Ectodermal cell (in vitro differentiated cells): ENCODE data around the gene C19orf38.

Experiments
- H3K27ac ChIP-seq: 2 replicates; pipeline ENCODE4 v1.7.0; 2013; ENCODE audit warnings: mild to moderate bottlenecking, low read depth, low read length; ENCODE audit not compliant: insufficient read depth, poor library complexity, severe bottlenecking
- H3K27me3 ChIP-seq: 2 replicates; pipeline ENCODE4 v1.7.0; 2013; ENCODE audit warnings: mild to moderate bottlenecking, low read length; ENCODE audit not compliant: insufficient read depth, control insufficient read depth, poor library complexity, severe bottlenecking
- H3K36me3 ChIP-seq: one replicate; pipeline ENCODE4 v1.7.0; 2013; ENCODE audit warnings: low read length; ENCODE audit not compliant: control insufficient read depth, insufficient read depth
- H3K4me1 ChIP-seq: one replicate; pipeline ENCODE4 v1.7.0; 2013; ENCODE audit warnings: low read length; ENCODE audit not compliant: control insufficient read depth, insufficient read depth
- H3K4me3 ChIP-seq: 2 replicates; pipeline ENCODE4 v1.7.0; 2013; ENCODE audit warnings: low read depth, low read length, control low read depth; ENCODE audit not compliant: insufficient read depth
- H3K9me3 ChIP-seq: 2 replicates; pipeline ENCODE4 v1.7.0; 2013; ENCODE audit warnings: mild to moderate bottlenecking, low read length, moderate library complexity; ENCODE audit not compliant: control insufficient read depth
- WGBS, 2 experiments: methylation state at CpG; one replicate each; pipeline ENCODE4 v1.1.7; 2013; ENCODE audit warnings: missing lambda C conversion rate in 2 of 2; 5-methylcytosine and 5-hydroxymethylcytosine counted together

The C19orf38 gene

GRCh38 chr19:10812196-10812595 is 36.0 kb upstream of the C19orf38 start:
- Histone ChIP-seq H3K27me3 (no peaks in the 10 kb centered on the region), H3K4me3 (no peak overlapping the region), H3K4me1 (no peaks in the 10 kb centered on the region), H3K9me3 (no peaks in the 10 kb centered on the region), H3K27ac (no peak overlapping the region), H3K36me3 (peaks cover 7% of the 10 kb centered on the region)
- 94 to 95% methylated on average over 19 of the region's 19 CpGs for WGBS, 2 experiments

- 94 to 96% methylated on average over 9 of the region's 9 CpGs for WGBS, 2 experiments
- Histone ChIP-seq H3K9me3 (no peaks in the 10 kb centered on the region), H3K36me3 (peaks cover 7% of the 10 kb centered on the region), H3K4me3 (no peak overlapping the region), H3K27ac (no peak overlapping the region), H3K27me3 (no peaks in the 10 kb centered on the region), H3K4me1 (no peaks in the 10 kb centered on the region)
Observed at GRCh38 chr19:10812902-10813404, 35.3 kb upstream of the C19orf38 start.

- Histone ChIP-seq H3K27me3 (no peaks in the 10 kb centered on the region), H3K9me3 (no peaks in the 10 kb centered on the region), H3K4me1 (no peaks in the 10 kb centered on the region), H3K27ac (no peak overlapping the region), H3K4me3 (no peak overlapping the region), H3K36me3 (peaks cover 11% of the 10 kb centered on the region)
- 94% methylated on average over 9 of the region's 9 CpGs for WGBS, 2 experiments
Observed at GRCh38 chr19:10815007-10815536, 33.1 kb upstream of the C19orf38 start.

DNA sequence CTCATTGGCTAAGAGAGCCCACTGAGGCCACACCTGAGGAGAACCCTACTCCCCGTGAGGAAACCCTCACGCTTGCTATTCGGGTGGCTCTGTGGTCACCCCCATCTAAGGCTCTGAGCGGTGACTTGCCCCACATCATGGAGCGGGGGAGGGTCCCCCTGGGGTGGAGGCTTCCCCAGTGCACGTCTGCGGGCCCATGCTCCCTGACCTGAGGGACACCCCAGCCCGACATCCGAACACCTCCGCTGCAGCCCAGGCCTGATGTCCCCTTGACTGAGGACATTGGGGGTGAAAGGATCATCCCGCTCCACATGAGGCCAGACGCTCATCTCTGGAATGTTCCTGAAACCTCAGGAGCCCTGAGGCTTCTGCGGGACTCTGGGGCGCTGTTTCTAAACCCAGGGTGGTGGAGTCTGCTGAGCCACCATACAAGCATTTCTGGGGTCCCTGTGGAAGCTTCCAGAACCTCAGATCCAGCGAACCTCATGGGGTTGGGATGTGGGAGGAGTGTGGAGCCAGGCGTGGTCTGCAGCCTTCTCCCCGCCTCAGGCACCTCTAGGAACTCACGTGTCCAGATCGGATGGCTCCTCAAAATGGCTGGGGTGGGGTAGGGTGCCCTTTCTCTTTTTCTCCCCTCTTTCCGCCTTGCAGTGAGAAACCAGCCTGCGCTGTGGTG is 32.1 kb upstream of the C19orf38 start:
- WGBS, 2 experiments, result 94 to 96% methylated on average over 21 of the region's 21 CpGs
- Histone ChIP-seq H3K4me1 (no peaks in the 10 kb centered on the region), H3K27me3 (no peaks in the 10 kb centered on the region), H3K36me3 (peaks cover 16% of the 10 kb centered on the region), H3K9me3 (no peaks in the 10 kb centered on the region), H3K27ac (no peak overlapping the region), H3K4me3 (no peak overlapping the region)

GRCh38 chr19:10816691-10817090 is 31.5 kb upstream of the C19orf38 start:
- H3K4me1 ChIP-seq, result no peaks in the 10 kb centered on the region
- H3K4me3 ChIP-seq, result no peak overlapping the region
- H3K36me3 ChIP-seq, result peaks cover 16% of the 10 kb centered on the region
- WGBS, 2 experiments, result 93 to 94% methylated on average over 11 of the region's 11 CpGs
- no peak overlapping the region for H3K27ac ChIP-seq
- no peaks in the 10 kb centered on the region for H3K9me3 ChIP-seq
- no peaks in the 10 kb centered on the region for H3K27me3 ChIP-seq

DNA sequence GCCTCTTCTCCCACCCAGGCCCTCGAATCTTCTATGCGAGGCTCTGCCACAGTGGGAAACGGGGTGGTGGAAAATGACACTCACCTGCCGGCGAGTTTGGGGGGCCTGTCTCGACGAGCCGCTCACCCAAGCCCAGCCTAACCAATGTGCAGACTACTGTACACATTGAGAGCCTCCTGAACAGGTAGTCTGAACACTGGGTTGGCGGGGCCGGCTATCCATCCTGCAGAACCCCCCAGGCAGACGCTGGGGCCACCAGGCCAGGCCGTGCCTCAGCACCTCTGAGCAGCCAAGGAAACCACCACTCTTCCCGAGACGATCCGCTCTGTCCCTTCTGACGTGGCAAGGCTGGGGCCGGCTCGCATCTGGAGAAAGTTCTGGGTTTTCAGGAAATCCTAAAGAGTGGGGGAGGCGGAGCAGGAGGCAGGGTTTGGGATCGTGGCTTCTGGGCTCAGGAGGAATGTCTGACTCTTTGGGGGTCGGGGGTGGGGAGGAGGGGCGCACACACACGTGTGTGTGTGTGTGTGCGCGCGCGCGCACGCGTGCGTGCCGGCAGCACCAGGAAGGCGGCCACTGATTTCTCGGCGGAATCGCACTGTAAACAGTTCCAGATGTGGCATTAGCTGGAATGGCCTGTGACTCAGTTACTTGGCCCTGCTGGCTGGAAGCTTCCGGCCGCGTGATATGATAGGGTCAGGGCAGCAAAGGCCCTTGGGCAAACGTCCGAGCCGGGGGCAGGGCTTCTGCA is 30.8 kb upstream of the C19orf38 start:
- no peaks in the 10 kb centered on the region for H3K9me3 ChIP-seq

DNA sequence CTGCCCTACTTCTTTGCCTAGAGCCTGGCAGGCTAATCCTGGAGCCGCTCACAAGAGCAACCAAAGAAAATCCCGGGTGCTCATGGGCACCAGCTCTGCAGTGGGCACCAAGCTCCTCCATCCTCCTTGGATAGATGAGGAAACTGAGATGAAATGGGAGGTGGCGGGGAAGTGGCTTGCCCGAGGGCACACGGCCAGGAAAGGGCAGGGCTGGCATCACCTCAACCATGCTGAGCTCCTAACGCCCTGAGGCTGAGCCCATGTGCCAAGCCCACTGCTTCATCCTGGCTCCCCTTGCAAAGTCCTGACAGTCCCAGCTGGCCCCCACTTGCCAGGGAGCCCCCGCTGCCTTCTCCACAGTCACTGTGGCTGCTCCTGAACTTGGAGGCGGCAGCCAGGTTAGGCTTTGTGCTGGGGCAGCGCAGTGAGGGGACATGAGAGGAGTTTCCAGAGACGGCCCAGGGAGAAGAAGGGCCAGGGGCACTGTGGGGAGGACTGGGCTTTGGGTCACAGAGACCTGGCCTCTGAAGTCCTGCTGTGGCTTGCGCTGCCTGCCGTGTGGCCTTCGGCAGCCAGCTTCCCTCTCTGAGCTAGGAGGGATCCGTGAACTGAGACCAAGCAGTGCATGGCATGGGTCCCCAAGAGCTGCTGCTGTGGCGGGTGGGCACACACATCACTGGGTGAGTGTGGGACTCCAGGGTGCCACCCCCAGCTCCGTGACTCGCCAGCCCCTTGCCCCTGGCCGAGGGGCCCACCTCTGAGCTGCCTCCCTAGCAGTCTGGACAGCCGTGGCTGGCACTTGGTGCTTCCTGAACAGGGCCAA is 29.7 kb upstream of the C19orf38 start:
- no peak overlapping the region for H3K4me3 ChIP-seq
- WGBS, 2 experiments, result 95% methylated on average over 19 of the region's 19 CpGs
- no peaks in the 10 kb centered on the region for H3K4me1 ChIP-seq
- H3K9me3 ChIP-seq, result no peaks in the 10 kb centered on the region
- no peaks in the 10 kb centered on the region for H3K27me3 ChIP-seq
- peaks cover 11% of the 10 kb centered on the region for H3K36me3 ChIP-seq
- H3K27ac ChIP-seq, result no peak overlapping the region

More for the DNA sequence above, 30.8 kb upstream of the C19orf38 start:
- no peaks in the 10 kb centered on the region for H3K27me3 ChIP-seq
- no peak overlapping the region for H3K4me3 ChIP-seq
- H3K27ac ChIP-seq, result no peak overlapping the region
- H3K4me1 ChIP-seq, result no peaks in the 10 kb centered on the region
- WGBS, 2 experiments, result 95 to 96% methylated on average over 42 of the region's 42 CpGs
- H3K36me3 ChIP-seq, result peaks cover 16% of the 10 kb centered on the region

- no peak overlapping the region for H3K27ac ChIP-seq
- WGBS, 2 experiments, result 96 to 97% methylated on average over 26 to 27 of the region's 27 CpGs
- no peaks in the 10 kb centered on the region for H3K4me1 ChIP-seq
- H3K4me3 ChIP-seq, result no peak overlapping the region
- H3K27me3 ChIP-seq, result no peaks in the 10 kb centered on the region
- H3K36me3 ChIP-seq, result peaks cover 18% of the 10 kb centered on the region
- no peaks in the 10 kb centered on the region for H3K9me3 ChIP-seq
Observed at GRCh38 chr19:10819124-10820060, 28.8 kb upstream of the C19orf38 start.

- H3K4me3 ChIP-seq, result no peak overlapping the region
- H3K27ac ChIP-seq, result no peak overlapping the region
- no peaks in the 10 kb centered on the region for H3K9me3 ChIP-seq
- 93 to 95% methylated on average over 7 of the region's 7 CpGs for WGBS, 2 experiments
- peaks cover 21% of the 10 kb centered on the region for H3K36me3 ChIP-seq
- H3K4me1 ChIP-seq, result no peaks in the 10 kb centered on the region
- no peaks in the 10 kb centered on the region for H3K27me3 ChIP-seq
Observed at GRCh38 chr19:10820173-10820572, 28.0 kb upstream of the C19orf38 start.
